GM21786 (cell line): ENCODE measurements around the gene RGS6.

Experiments
- ATAC-seq: cut with Tn5 transposase; IDR thresholded peaks from one replicate; pipeline ENCODE4 v1.9.1; 2021; ENCODE audit not compliant: unreplicated experiment

Gene RGS6

GRCh38 chr14:72070458-72070857 lies 138.2 kb downstream of the RGS6 start:
- ATAC-seq, result no peak

- ATAC-seq, result no peak
Measured at GRCh38 chr14:72075649-72076334, 143.6 kb downstream of the RGS6 start.

- ATAC-seq, result no peak
Measured at GRCh38 chr14:72081137-72081536, 148.9 kb downstream of the RGS6 start.

GRCh38 chr14:72084935-72085334 lies 152.7 kb downstream of the RGS6 start:
- ATAC-seq, result no peak

- ATAC-seq, result no peak
Measured at GRCh38 chr14:72089625-72090024, 157.4 kb downstream of the RGS6 start.

- no peak for ATAC-seq
Measured at GRCh38 chr14:72094844-72095582, 162.8 kb downstream of the RGS6 start.

- no peak for ATAC-seq
Measured at GRCh38 chr14:72097173-72097783, 165.0 kb downstream of the RGS6 start.

- ATAC-seq, result no peak
Measured at GRCh38 chr14:72098210-72098609, 166.0 kb downstream of the RGS6 start.

GRCh38 chr14:72099566-72099965 lies 167.3 kb downstream of the RGS6 start:
- ATAC-seq, result no peak

- no peak for ATAC-seq
Measured at GRCh38 chr14:72104011-72104613, 171.9 kb downstream of the RGS6 start.

- no peak for ATAC-seq
Measured at GRCh38 chr14:72111911-72112310, 179.7 kb downstream of the RGS6 start.

GRCh38 chr14:72118841-72119240 lies 186.6 kb downstream of the RGS6 start:
- no peak for ATAC-seq

GRCh38 chr14:72120315-72120714 lies 188.1 kb downstream of the RGS6 start:
- no peak for ATAC-seq

GRCh38 chr14:72123755-72124154 lies 191.5 kb downstream of the RGS6 start:
- ATAC-seq, result no peak

- no peak for ATAC-seq
Measured at GRCh38 chr14:72124171-72124570, 191.9 kb downstream of the RGS6 start.

- ATAC-seq, result no peak
Measured at GRCh38 chr14:72126091-72126490, 193.9 kb downstream of the RGS6 start.

- no peak for ATAC-seq
Measured at GRCh38 chr14:72126561-72126960, 194.3 kb downstream of the RGS6 start.

GRCh38 chr14:72128629-72129028 lies 196.4 kb downstream of the RGS6 start:
- ATAC-seq, result no peak

GRCh38 chr14:72129291-72129690 lies 197.1 kb downstream of the RGS6 start:
- no peak for ATAC-seq

GRCh38 chr14:72141084-72141483 lies 208.9 kb downstream of the RGS6 start:
- ATAC-seq, result no peak

- no peak for ATAC-seq
Measured at GRCh38 chr14:72142328-72142727, 210.1 kb downstream of the RGS6 start.

GRCh38 chr14:72146241-72146640 lies 214.0 kb downstream of the RGS6 start:
- no peak for ATAC-seq
